Endothelial cell (in vitro differentiated cells): ENCODE measurements around the gene APOL4. TPM values are rescaled to one million over a fixed set of nuclear protein-coding genes. Genes with fewer than 3 reads are reported as not detected.
"Not testable (repeated sequence)": the region's sequence is repeated elsewhere in the genome, so short reads cannot be mapped to it uniquely, and the experiment has no call there.

ENCODE experiments used
- DNase-seq: peaks from one replicate; pipeline ENCODE4 v3.0.0; 2021; ENCODE audit warnings: low spot score
- H3K27ac Mint-ChIP-seq: one replicate; pipeline ENCODE4 v1.8.0; 2021; ENCODE audit warnings: mixed read lengths, inconsistent platforms; ENCODE audit not compliant: unreplicated experiment
- H3K27me3 Mint-ChIP-seq: one replicate; pipeline ENCODE4 v1.8.0; 2021; ENCODE audit warnings: mild to moderate bottlenecking, moderate library complexity, mixed read lengths, inconsistent platforms; ENCODE audit not compliant: unreplicated experiment
- H3K36me3 Mint-ChIP-seq: one replicate; pipeline ENCODE4 v1.8.0; 2021; ENCODE audit warnings: mild to moderate bottlenecking, low read depth, mixed read lengths, inconsistent platforms; ENCODE audit not compliant: unreplicated experiment
- H3K4me1 Mint-ChIP-seq: one replicate; pipeline ENCODE4 v1.8.0; 2021; ENCODE audit warnings: mild to moderate bottlenecking, mixed read lengths, inconsistent platforms; ENCODE audit not compliant: unreplicated experiment
- H3K4me3 Mint-ChIP-seq: one replicate; pipeline ENCODE4 v1.8.0; 2021; ENCODE audit warnings: mild to moderate bottlenecking, mixed read lengths, inconsistent platforms; ENCODE audit not compliant: unreplicated experiment
- H3K9me3 Mint-ChIP-seq: one replicate; pipeline ENCODE4 v1.8.0; 2021; ENCODE audit warnings: mixed read lengths, inconsistent platforms; ENCODE audit not compliant: unreplicated experiment
- CTCF ChIP-seq: fragments of 200-600 bp; sonication (generic); IDR thresholded peaks from one replicate; pipeline ENCODE4 v1.5.0; 2021; ENCODE audit warnings: antibody characterized with exemption; ENCODE audit not compliant: unreplicated experiment
- total RNA-seq: library from RNA; stranded (reverse); fragmentation: NEBNext Ultra II Directional; extraction: Animal tissue kit (Norgen Biotek cat#: 25700); gene quantifications from one replicate; pipeline ENCODE4 v1.2.1, GENCODE V29; 2021; ENCODE audit not compliant: unreplicated experiment

The APOL4 gene
- total RNA-seq, 1 donor from 2014 or later: 4.4 TPM

- H3K27me3 Mint-ChIP-seq: peaks cover 10% of the 10 kb centered on the region
- DNase-seq: no peak
- no peaks in the 10 kb centered on the region for H3K9me3 Mint-ChIP-seq
- H3K36me3 Mint-ChIP-seq: no peaks in the 10 kb centered on the region
- no peak overlapping the region for H3K4me3 Mint-ChIP-seq
- no peak overlapping the region for H3K27ac Mint-ChIP-seq
- TF ChIP-seq CTCF: no peak
- peaks cover 32% of the 10 kb centered on the region for H3K4me1 Mint-ChIP-seq
Measured at GRCh38 chr22:36153501-36154422, 47.8 kb downstream of the APOL4 start.

GRCh38 chr22:36152821-36153220 lies 48.8 kb downstream of the APOL4 start:
- not testable (repeated sequence) for DNase-seq, H3K4me3 Mint-ChIP-seq, H3K27ac Mint-ChIP-seq, H3K9me3 Mint-ChIP-seq, H3K36me3 Mint-ChIP-seq
- Mint-ChIP-seq H3K27me3 (peaks cover 10% of the 10 kb centered on the region), H3K4me1 (peaks cover 31% of the 10 kb centered on the region)

- Mint-ChIP-seq H3K4me1 (peaks cover 25% of the 10 kb centered on the region), H3K9me3 (no peaks in the 10 kb centered on the region), H3K27ac (no peak overlapping the region), H3K4me3 (no peak overlapping the region), H3K36me3 (no peaks in the 10 kb centered on the region), H3K27me3 (peaks cover 8% of the 10 kb centered on the region)
- no peak for TF ChIP-seq CTCF
- no peak for DNase-seq
Measured at GRCh38 chr22:36152088-36152487, 49.5 kb downstream of the APOL4 start.

GRCh38 chr22:36151006-36151595 lies 50.5 kb downstream of the APOL4 start:
- H3K36me3 Mint-ChIP-seq: no peaks in the 10 kb centered on the region
- H3K27me3 Mint-ChIP-seq: peaks cover 6% of the 10 kb centered on the region
- DNase-seq: no peak
- H3K4me1 Mint-ChIP-seq: peaks cover 15% of the 10 kb centered on the region
- H3K9me3 Mint-ChIP-seq: no peaks in the 10 kb centered on the region
- TF ChIP-seq CTCF: no peak
- H3K4me3 Mint-ChIP-seq: no peak overlapping the region
- no peak overlapping the region for H3K27ac Mint-ChIP-seq

- Mint-ChIP-seq H3K4me1 (peaks cover 5% of the 10 kb centered on the region), H3K9me3 (no peaks in the 10 kb centered on the region), H3K4me3 (no peak overlapping the region), H3K27me3 (peaks cover 5% of the 10 kb centered on the region), H3K36me3 (no peaks in the 10 kb centered on the region), H3K27ac (no peak overlapping the region)
- no peak for TF ChIP-seq CTCF
- no peak for DNase-seq
Measured at GRCh38 chr22:36149441-36149840, 52.2 kb downstream of the APOL4 start.
